MM.1S (cell line): ENCODE measurements around the gene ACVR2B.

Experiments
- DNase-seq: peaks from one replicate; pipeline ENCODE4 v3.0.0-alpha.2; 2015
- H2AFZ ChIP-seq: fragments of 300-600 bp; sonication (generic); 2 replicates; pipeline ENCODE4 v1.6.0; 2016; ENCODE audit warnings: antibody characterized with exemption, low read length
- H3F3A ChIP-seq: fragments of 300-600 bp; sonication (generic); 2 replicates; pipeline ENCODE4 v1.6.1; 2016; ENCODE audit warnings: mild to moderate bottlenecking, antibody characterized with exemption, low read length, moderate library complexity, mixed read lengths; ENCODE audit not compliant: insufficient read depth
- H3K27ac ChIP-seq: fragments of 300-600 bp; sonication (generic); 2 replicates; pipeline ENCODE4 v1.5.1; 2016; ENCODE audit warnings: mild to moderate bottlenecking, low read length
- H3K27me3 ChIP-seq: fragments of 300-600 bp; sonication (generic); replicated peaks from 2 replicates; pipeline ENCODE4 v1.6.0; 2016; ENCODE audit warnings: low read length; ENCODE audit not compliant: insufficient read depth
- H3K36me3 ChIP-seq: fragments of 300-600 bp; sonication (generic); replicated peaks from 2 replicates; pipeline ENCODE4 v1.6.1; 2016; ENCODE audit warnings: mild to moderate bottlenecking, low read length, mixed read lengths; ENCODE audit not compliant: insufficient read depth
- H3K4me1 ChIP-seq: fragments of 300-600 bp; sonication (generic); 2 replicates; pipeline ENCODE4 v1.6.1; 2016; ENCODE audit warnings: low read length, mixed read lengths
- H3K4me2 ChIP-seq: fragments of 300-600 bp; sonication (generic); 2 replicates; pipeline ENCODE4 v1.6.0; 2016; ENCODE audit warnings: low read depth, low read length
- H3K4me3 ChIP-seq: fragments of 300-600 bp; sonication (generic); 2 replicates; pipeline ENCODE4 v1.5.1; 2016; ENCODE audit warnings: low read length, mixed read lengths
- H3K79me2 ChIP-seq: fragments of 300-600 bp; sonication (generic); 2 replicates; pipeline ENCODE4 v1.6.1; 2016; ENCODE audit warnings: mixed run types, low read length, mixed read lengths
- H3K9ac ChIP-seq: fragments of 300-600 bp; sonication (generic); 2 replicates; pipeline ENCODE4 v1.6.1; 2016; ENCODE audit warnings: low read length, mixed read lengths
- H3K9me2 ChIP-seq: fragments of 300-600 bp; sonication (generic); replicated peaks from 2 replicates; pipeline ENCODE4 v1.6.1; 2016; ENCODE audit warnings: mild to moderate bottlenecking, low read length, mixed read lengths; ENCODE audit not compliant: insufficient read depth
- H3K9me3 ChIP-seq: fragments of 300-600 bp; sonication (generic); replicated peaks from 2 replicates; pipeline ENCODE4 v1.6.1; 2016; ENCODE audit warnings: mild to moderate bottlenecking, low read length, mixed read lengths; ENCODE audit not compliant: insufficient read depth
- H4K20me1 ChIP-seq: fragments of 300-600 bp; sonication (generic); 2 replicates; pipeline ENCODE4 v1.6.1; 2016; ENCODE audit warnings: mild to moderate bottlenecking, low read length, moderate library complexity, mixed read lengths; ENCODE audit not compliant: insufficient read depth
- CTCF ChIP-seq: fragments of 300-600 bp; sonication (generic); IDR thresholded peaks from 2 replicates; pipeline ENCODE4 v1.5.1; 2016; ENCODE audit warnings: antibody characterized with exemption, low read length, mixed read lengths
- EZH2 ChIP-seq: fragments of 300-600 bp; sonication (generic); optimal IDR thresholded peaks from 2 replicates; pipeline ENCODE3; 2017; ENCODE audit warnings: low read depth, mild to moderate bottlenecking, antibody characterized with exemption, low read length, mixed read lengths
- EZH2phosphoT487 ChIP-seq: fragments of 300-600 bp; sonication (generic); IDR thresholded peaks from 2 replicates; pipeline ENCODE4 v1.6.1; 2018; ENCODE audit warnings: antibody characterized with exemption, low read length

Gene ACVR2B

GRCh38 chr3:38490281-38491030 is 36.8 kb downstream of the ACVR2B start:
- H3K9ac ChIP-seq, result no peak overlapping the region
- no peaks in the 10 kb centered on the region for H3K36me3 ChIP-seq
- H3K27me3 ChIP-seq, result no peaks in the 10 kb centered on the region
- H2AFZ ChIP-seq, result no peak overlapping the region
- H3K4me2 ChIP-seq, result no peak overlapping the region
- H4K20me1 ChIP-seq, result no peaks in the 10 kb centered on the region
- H3K4me3 ChIP-seq, result no peak overlapping the region
- no peak for TF ChIP-seq EZH2
- TF ChIP-seq EZH2phosphoT487, result no peak
- no peak for TF ChIP-seq CTCF
- DNase-seq, result no peak
- peaks cover 6% of the 10 kb centered on the region; the same call in 1 of the 2 replicates for H3K4me1 ChIP-seq
- H3F3A ChIP-seq, result 0 out of 2 replicates have a peak, but pooled peaks cover 5% of the 10 kb centered on the region
- H3K79me2 ChIP-seq, result no peaks in the 10 kb centered on the region
- no peak overlapping the region for H3K27ac ChIP-seq
- no peaks in the 10 kb centered on the region for H3K9me3 ChIP-seq
- H3K9me2 ChIP-seq, result no peaks in the 10 kb centered on the region

- H3F3A ChIP-seq, result 0 out of 2 replicates have a peak, but pooled peaks cover 5% of the 10 kb centered on the region
- DNase-seq, result no peak
- TF ChIP-seq EZH2phosphoT487, result no peak
- TF ChIP-seq CTCF, result no peak
These were observed 37.5 kb downstream of the ACVR2B start for GRCh38 chr3:38491215-38491614.

GRCh38 chr3:38493031-38493430 is 39.3 kb downstream of the ACVR2B start:
- H3K36me3 ChIP-seq, result no peaks in the 10 kb centered on the region; the same call in 1 of the 2 replicates
- DNase-seq, result no peak
- H3K9ac ChIP-seq, result no peak overlapping the region
- H3F3A ChIP-seq, result 0 out of 2 replicates have a peak, but pooled peaks cover 5% of the 10 kb centered on the region
- H4K20me1 ChIP-seq, result no peaks in the 10 kb centered on the region
- no peak for TF ChIP-seq CTCF
- TF ChIP-seq EZH2, result no peak
- no peak for TF ChIP-seq EZH2phosphoT487
- H3K9me2 ChIP-seq, result no peaks in the 10 kb centered on the region
- no peak overlapping the region for H3K27ac ChIP-seq
- no peak overlapping the region for H2AFZ ChIP-seq
- H3K79me2 ChIP-seq, result peaks cover 15% of the 10 kb centered on the region
- H3K27me3 ChIP-seq, result no peaks in the 10 kb centered on the region
- H3K4me1 ChIP-seq, result 0 out of 2 replicates have a peak, but pooled peaks cover 6% of the 10 kb centered on the region
- no peaks in the 10 kb centered on the region for H3K9me3 ChIP-seq
- no peak overlapping the region for H3K4me3 ChIP-seq
- no peak overlapping the region for H3K4me2 ChIP-seq

More at GRCh38 chr3:38491215-38491614, 37.5 kb downstream of the ACVR2B start:
- Histone ChIP-seq H2AFZ (no peak overlapping the region), H3K4me2 (no peak overlapping the region), H3K4me3 (no peak overlapping the region), H3K27me3 (no peaks in the 10 kb centered on the region), H3K9me3 (no peaks in the 10 kb centered on the region), H3K79me2 (no peaks in the 10 kb centered on the region), H3K36me3 (no peaks in the 10 kb centered on the region), H4K20me1 (no peaks in the 10 kb centered on the region), H3K9ac (no peak overlapping the region), H3K27ac (no peak overlapping the region), H3K4me1 (peaks cover 6% of the 10 kb centered on the region; the same call in 1 of the 2 replicates), H3K9me2 (no peaks in the 10 kb centered on the region)
